Gastrocnemius medialis (tissue), 4 donors: ENCODE measurements around the gene GATC. TPM values are rescaled to one million over a fixed set of nuclear protein-coding genes. Genes with fewer than 3 reads are reported as not detected.

ENCODE experiments used
- ATAC-seq, 2 donors: fragments of 150-250 bp; one replicate each; pipeline ENCODE4 v1.9.1; 2016
- DNase-seq, 2 donors: peaks; one replicate each; pipeline ENCODE4 v3.0.0-alpha.2; 2019
- H3K27ac ChIP-seq, 4 donors: fragments of 200-600 bp; sonication (generic); 1 replicate in 1 of 4; 2 replicates in 3 of 4; pipeline ENCODE4 v1.5.1; 2016 to 2018; ENCODE audit warnings: mild to moderate bottlenecking in 2 of 4, moderate library complexity in 1 of 4
- H3K27me3 ChIP-seq, 3 donors: fragments of 200-600 bp; sonication (generic) in 2 of 3; 1 replicate in 1 of 3; 2 replicates in 2 of 3; pipeline versions ENCODE4 v1.5.1 to v1.6.0; 2016 to 2019; ENCODE audit warnings: mild to moderate bottlenecking in 1 of 3, moderate library complexity in 1 of 3
- H3K36me3 ChIP-seq, 2 donors: fragments of 200-600 bp; sonication (generic) in 1 of 2; one replicate each; pipeline ENCODE4 v1.5.1; 2017 to 2018
- H3K4me1 ChIP-seq, 2 donors: fragments of 200-600 bp; sonication (generic) in 1 of 2; one replicate each; pipeline ENCODE4 v1.5.1; 2016 to 2017; ENCODE audit warnings: mild to moderate bottlenecking in 2 of 2
- H3K4me3 ChIP-seq, 4 donors: fragments of 200-600 bp; sonication (generic) in 3 of 4; 1 replicate in 1 of 4; 2 replicates in 3 of 4; pipeline ENCODE4 v1.5.1; 2016 to 2019; ENCODE audit warnings: mild to moderate bottlenecking in 2 of 4
- H3K9me3 ChIP-seq, 3 donors: fragments of 200-600 bp; sonication (generic) in 2 of 3; 1 replicate in 1 of 3; 2 replicates in 2 of 3; pipeline ENCODE4 v1.5.1; 2016 to 2019
- CTCF ChIP-seq, 5 experiments: fragments of 450-650 bp in 3 of 5; fragments of 200-600 bp in 2 of 5; sonication (generic) in 2 of 5; IDR thresholded peaks in 4 of 5; conservative IDR thresholded peaks in 1 of 5; 1 replicate in 4 of 5; 2 replicates in 1 of 5; pipeline ENCODE4 v1.5.1; 2016 to 2019; ENCODE audit warnings: antibody characterized with exemption in 5 of 5, mild to moderate bottlenecking in 3 of 5, moderate library complexity in 3 of 5
- POLR2A ChIP-seq, 2 donors: fragments of 450-650 bp; IDR thresholded peaks; one replicate each; pipeline ENCODE4 v1.6.1; 2017; ENCODE audit warnings: antibody characterized with exemption in 2 of 2, mild to moderate bottlenecking in 2 of 2, moderate library complexity in 2 of 2
- in situ Hi-C, 4 donors: fragments of 200-750 bp; cut with MboI; loops; one replicate each; pipeline versions ENCODE4 v1.15.0 to v1.8.0; 2017; ENCODE audit warnings: low sequenced_read_pairs in 4 of 4
- intact Hi-C: fragments of 100-400 bp; cut with DNase I; formaldehyde crosslinking; loops from one replicate; pipeline ENCODE4 v1.15.1; 2023; ENCODE audit warnings: low total_unique reads
- total RNA-seq, 4 donors: library from RNA; depleted of rRNA; stranded (reverse); fragments of >200 nt; gene quantifications; one replicate each; pipeline versions ENCODE4 v1.1.0 to v1.2.3, GENCODE V29; 2016

GATC gene
- total RNA-seq, 4 donors from 2014 or later, result 14.5 to 20.7 (median 18.4) TPM

- H3K36me3 ChIP-seq, result peaks cover 0 to 21% of the 10 kb centered on the region in 2 donors
- H3K27ac ChIP-seq, result peak overlapping the region; percentile 84 to 92 (median 85)
- H3K9me3 ChIP-seq, result no peaks in the 10 kb centered on the region
- in situ Hi-C loops, result no loop called here
- DNase-seq (peak; percentile 38 to 42), ATAC-seq (peak; percentile 37 to 53)
- no peaks in the 10 kb centered on the region for H3K27me3 ChIP-seq
- intact Hi-C loops, result loop anchor here (1.0 to 5.0 kb wide), 4 partner anchors 27 to 86 kb away; partner anchors contain the start of genes COQ5, COX6A1, POP5 and SRSF9
- H3K4me1 ChIP-seq, result peaks cover 18 to 21% of the 10 kb centered on the region in 2 donors
- peak overlapping the region; percentile 66 to 100 (median 86) for H3K4me3 ChIP-seq
- TF ChIP-seq POLR2A (IDR thresholded peaks at IDR 0.05) (no peak), CTCF (IDR thresholded peaks at IDR 0.05 in 4 of 5, conservative IDR thresholded peaks at IDR 0.05 in 1 of 5) (no peak)
These were observed 50.4 kb downstream of the GATC start for GRCh38 chr12:120496413-120497340.

GRCh38 chr12:120497524-120498150, 51.4 kb downstream of the GATC start:
- no peak for ATAC-seq
- intact Hi-C loops, result loop anchor here (2.0 to 5.0 kb wide), 3 partner anchors 31 to 85 kb away; partner anchors contain the start of genes COQ5, COX6A1 and POP5
- DNase-seq, result no peak
- TF ChIP-seq POLR2A (IDR thresholded peaks at IDR 0.05) (no peak), CTCF (IDR thresholded peaks at IDR 0.05 in 4 of 5, conservative IDR thresholded peaks at IDR 0.05 in 1 of 5) (no peak)
- H3K4me3 ChIP-seq, result peak overlapping the region; percentile 66 to 100 (median 86)
- no peaks in the 10 kb centered on the region for H3K9me3 ChIP-seq
- in situ Hi-C loops, result no loop called here
- no peaks in the 10 kb centered on the region for H3K27me3 ChIP-seq
- H3K36me3 ChIP-seq, result peaks cover 0 to 25% of the 10 kb centered on the region in 2 donors
- peaks cover 18 to 21% of the 10 kb centered on the region in 2 donors for H3K4me1 ChIP-seq
- peak overlapping the region in 3 of 4 donors; percentile 84 to 92 (median 84) for H3K27ac ChIP-seq

GRCh38 chr12:120498870-120499515, 52.7 kb downstream of the GATC start:
- Histone ChIP-seq H3K9me3 (no peaks in the 10 kb centered on the region), H3K27me3 (no peaks in the 10 kb centered on the region), H3K36me3 (peaks cover 0 to 39% of the 10 kb centered on the region in 2 donors), H3K27ac (peak overlapping the region in 1 of 4 donors; percentile 92), H3K4me1 (peaks cover 18 to 21% of the 10 kb centered on the region in 2 donors), H3K4me3 (no peak overlapping the region)
- TF ChIP-seq CTCF (IDR thresholded peaks at IDR 0.05 in 4 of 5, conservative IDR thresholded peaks at IDR 0.05 in 1 of 5) (no peak), POLR2A (IDR thresholded peaks at IDR 0.05) (no peak)
- DNase-seq (no peak), ATAC-seq (no peak)
- intact Hi-C loops, result loop anchor here (5.0 kb wide), 1 partner anchor 83 kb away; the partner anchor contains the start of gene POP5
- in situ Hi-C loops, result no loop called here

GRCh38 chr12:120500581-120500980, 54.3 kb downstream of the GATC start:
- Histone ChIP-seq H3K4me3 (no peak overlapping the region), H3K27ac (no peak overlapping the region), H3K4me1 (peaks cover 12 to 15% of the 10 kb centered on the region in 2 donors), H3K36me3 (peaks cover 0 to 42% of the 10 kb centered on the region in 2 donors), H3K27me3 (no peaks in the 10 kb centered on the region), H3K9me3 (no peaks in the 10 kb centered on the region)
- TF ChIP-seq CTCF (IDR thresholded peaks at IDR 0.05 in 4 of 5, conservative IDR thresholded peaks at IDR 0.05 in 1 of 5) (no peak), POLR2A (IDR thresholded peaks at IDR 0.05) (no peak)
- intact Hi-C loops (no loop called here), in situ Hi-C loops (no loop called here)
- DNase-seq (no peak), ATAC-seq (no peak)
